ENCODE results near the gene WNK2.

Gene WNK2

DNA sequence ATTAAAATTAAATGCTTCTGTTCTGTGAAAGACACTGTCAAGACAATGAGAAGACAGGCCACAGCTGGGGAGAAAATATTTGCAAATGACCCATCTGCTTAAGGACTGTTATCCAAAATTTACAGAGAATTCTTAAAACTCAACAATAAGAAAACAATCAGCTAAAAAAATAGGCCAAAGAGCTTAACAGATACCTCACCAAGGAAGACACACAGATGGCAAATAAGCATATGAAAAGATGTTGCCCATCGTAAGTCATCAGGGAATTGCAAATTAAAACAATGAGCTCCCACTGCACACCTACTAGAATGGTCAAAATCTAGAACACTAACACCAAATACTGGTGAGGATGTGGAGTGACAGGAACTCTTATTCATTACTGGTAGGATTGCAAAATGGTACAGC, 10.3 kb downstream of the WNK2 start:
- in situ Hi-C loops (cut with MboI; ENCODE audit: low pct_unique_long_range_greater_than_20kb, low sequenced_read_pairs) = no loop called here

DNA sequence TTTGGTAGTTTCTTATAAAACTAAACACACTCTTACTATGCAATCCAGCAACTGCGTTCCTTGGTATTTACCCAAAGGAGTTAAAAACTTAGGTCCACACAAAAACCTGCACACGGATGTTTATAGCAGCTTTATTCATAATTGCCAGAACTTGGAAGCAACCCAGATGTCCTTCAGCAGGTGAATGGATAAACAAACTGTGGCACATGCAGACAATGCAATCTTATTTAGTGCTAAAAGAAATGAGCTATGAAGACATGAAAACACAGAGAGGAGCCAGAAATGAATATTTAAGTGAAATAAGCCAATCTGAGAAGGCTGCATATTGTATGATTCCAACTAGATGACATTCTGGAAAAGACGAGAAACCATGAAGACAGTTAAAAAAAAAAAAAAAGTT, 10.7 kb downstream of the WNK2 start:
- in situ Hi-C loops (cut with MboI; ENCODE audit: low pct_unique_long_range_greater_than_20kb, low sequenced_read_pairs) = no loop called here
- no peak for DNase-seq

More for the DNA sequence above, 10.3 kb downstream of the WNK2 start:
- DNase-seq = no peak

DNA sequence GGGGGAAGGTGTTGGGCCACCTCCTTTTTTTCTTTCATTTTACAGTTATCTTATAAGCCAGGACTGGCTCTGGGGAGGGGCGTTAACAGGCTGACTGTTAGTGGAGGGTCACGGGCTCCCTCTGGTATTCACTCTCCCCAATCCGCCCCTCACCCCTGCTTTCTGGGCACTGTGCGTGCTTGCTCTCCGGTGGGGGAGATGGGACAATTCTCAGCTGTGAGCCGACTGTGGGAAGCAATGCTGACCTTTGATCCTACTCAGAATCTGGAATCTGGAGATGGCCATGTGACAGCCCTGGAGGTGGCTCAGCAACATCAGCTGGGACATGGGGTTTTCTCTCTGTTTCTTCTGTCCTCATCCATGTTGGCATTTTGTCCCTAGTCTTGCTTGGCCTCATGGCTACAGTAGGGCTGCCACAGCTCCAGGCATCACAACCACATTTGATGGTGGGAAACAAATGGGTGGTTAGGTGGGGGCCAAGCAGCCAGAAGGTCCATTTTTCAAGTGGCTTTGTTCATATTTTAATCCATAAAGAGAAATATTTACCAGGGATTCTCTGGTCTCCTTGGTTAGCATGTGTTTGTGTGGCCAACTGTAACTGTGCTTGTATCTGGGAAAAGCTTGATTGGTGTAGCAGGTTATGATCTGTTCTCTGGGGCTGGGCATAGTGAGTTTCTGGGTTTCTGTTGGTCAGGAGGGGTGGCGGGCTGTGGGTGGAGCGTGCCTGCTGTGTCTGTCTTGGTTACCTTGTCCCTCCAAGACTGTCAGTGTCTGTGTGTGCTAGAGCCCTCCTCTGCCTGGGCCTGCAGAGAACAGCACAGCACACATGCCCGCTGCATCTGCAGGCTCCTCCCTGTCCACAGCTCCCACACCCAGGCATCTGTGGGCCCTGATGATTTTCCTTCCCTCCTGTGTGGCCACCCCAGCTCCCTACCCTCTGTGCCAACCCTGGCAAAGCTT, 12.4 kb downstream of the WNK2 start:
- no peak for DNase-seq
- in situ Hi-C loops (cut with MboI; ENCODE audit: low pct_unique_long_range_greater_than_20kb, low sequenced_read_pairs) = no loop called here

DNA sequence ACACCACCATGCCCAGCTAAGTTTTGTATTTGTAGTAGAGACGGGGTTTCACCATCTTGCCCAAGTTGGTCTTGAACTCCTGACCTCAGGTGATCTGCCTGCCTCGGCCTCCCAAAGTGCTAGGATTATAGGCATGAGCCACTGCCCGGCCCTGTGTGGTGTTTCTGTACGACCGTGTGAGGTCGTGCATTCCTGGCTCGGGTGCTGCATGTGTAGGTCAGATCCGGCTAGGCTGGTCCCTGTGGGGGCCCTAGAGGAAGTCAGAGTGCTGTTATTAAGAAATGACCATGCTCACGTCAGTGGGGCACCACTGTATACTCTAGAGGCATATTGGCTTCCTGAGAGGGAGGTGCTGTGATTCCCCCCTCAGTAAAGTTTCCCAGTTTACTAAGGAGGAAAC, 13.7 kb downstream of the WNK2 start:
- DNase-seq = no peak
- in situ Hi-C loops (cut with MboI; ENCODE audit: low pct_unique_long_range_greater_than_20kb, low sequenced_read_pairs) = no loop called here

DNA sequence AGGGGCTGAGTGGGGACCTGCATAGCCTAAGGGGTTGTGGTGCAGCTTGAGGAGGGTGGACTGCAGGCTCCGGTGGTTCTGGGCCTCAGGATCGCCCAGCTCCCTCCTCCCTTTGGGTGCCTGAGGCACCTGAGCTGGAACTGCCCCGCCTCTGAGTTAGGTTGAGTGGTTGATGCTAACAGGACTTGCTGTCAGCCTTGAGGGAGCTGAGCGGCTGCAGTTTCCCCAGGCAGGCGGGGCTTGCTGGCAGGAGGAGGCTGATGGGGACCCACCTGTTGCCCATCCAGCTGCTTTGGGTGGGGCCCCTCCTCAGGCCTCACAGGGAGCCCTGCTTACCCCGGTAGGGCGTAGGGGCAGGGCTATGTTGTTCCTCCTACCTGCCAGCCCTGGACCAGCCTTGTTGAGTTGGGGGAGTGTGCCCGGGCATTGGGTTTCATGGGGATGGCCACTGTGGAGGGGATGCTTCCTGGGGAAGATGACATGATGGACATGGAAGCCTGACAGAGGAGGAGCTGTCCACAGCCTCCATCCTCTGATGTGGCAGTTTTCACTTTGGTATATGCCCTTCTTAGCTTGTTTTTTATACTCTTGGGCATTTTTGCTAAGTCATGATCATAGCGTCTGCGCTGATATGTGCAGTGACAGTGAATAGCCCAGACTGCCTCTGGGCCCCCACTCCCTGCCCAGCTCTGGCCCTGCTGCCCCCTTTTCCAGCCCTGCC, 14.3 kb downstream of the WNK2 start:
- no peak for DNase-seq
- in situ Hi-C loops (cut with MboI; ENCODE audit: low pct_unique_long_range_greater_than_20kb, low sequenced_read_pairs) = no loop called here

DNA sequence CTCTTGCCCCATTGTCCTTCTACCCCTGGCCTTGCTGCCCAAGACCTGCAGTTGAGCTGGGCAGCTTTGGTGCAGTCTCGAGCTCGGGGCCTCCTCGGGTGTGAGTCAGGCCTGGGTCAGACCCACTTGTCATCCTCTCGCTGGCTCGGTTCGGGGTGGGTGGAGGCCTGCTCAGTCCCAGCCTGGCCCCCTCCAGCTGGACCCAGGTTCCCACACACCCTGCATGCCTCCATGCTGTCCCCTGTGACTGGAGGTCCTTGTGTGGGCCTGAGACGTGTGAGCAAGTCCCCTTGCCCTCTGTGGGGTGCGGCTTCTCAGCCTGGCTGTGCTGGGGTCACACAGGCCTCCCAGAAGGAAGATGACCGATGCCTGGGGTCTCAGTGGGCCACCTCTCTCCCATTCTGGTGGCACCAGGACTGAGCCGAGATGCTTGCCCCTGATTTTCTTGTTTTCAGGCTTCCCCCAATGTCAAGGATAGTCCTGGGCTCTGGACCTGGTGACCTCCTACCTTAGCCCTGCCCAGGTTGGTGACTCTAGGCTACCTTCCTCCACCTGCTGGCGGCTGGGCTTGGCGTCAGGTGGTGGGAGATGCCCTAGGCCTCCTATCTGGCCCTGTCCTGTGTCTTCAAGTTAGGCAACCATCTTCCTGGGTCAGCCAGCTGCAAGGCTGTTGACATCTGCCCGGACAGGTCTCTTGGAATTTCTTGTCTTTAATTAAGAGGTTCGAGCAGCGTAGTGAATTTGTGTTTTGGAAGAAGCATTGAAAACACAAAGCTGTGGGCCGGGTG, 15.1 kb downstream of the WNK2 start:
- no peak for DNase-seq
- in situ Hi-C loops (cut with MboI; ENCODE audit: low pct_unique_long_range_greater_than_20kb, low sequenced_read_pairs) = no loop called here

DNA sequence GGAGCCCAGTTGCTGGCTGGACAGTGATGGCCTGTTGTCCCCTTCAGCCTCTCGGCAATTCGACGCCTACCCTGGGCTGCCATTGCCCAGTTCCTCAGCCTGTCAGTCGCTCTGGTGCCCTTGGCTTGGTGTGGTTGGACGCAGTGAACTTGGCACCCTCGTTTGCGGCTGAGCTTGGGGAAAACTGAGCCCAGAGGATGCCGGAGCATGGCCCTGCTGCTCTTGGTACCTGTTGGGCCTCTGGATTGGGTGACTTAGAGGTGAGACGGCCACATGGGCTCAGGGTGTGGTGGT, 16.5 kb downstream of the WNK2 start:
- no peak for DNase-seq
- in situ Hi-C loops (cut with MboI; ENCODE audit: low pct_unique_long_range_greater_than_20kb, low sequenced_read_pairs) = no loop called here

DNA sequence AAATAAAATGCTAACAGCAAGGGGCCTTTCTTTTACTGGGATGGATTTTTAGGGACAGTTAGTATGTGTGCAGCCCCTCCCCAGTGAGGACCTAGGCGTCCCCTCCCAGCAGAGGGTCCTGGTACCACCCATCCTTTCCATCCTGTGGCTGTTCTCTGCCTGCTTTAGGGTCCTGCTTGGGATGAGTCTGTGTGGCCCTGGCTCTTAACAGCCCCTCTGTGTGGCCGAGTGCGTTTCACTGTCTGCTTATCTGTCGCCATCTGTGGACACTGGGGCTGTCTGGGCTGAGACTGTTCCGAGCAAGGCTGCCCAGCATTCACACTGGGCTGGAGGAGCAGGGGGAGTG, 17.0 kb downstream of the WNK2 start:
- DNase-seq = no peak
- in situ Hi-C loops (cut with MboI; ENCODE audit: low pct_unique_long_range_greater_than_20kb, low sequenced_read_pairs) = no loop called here

DNA sequence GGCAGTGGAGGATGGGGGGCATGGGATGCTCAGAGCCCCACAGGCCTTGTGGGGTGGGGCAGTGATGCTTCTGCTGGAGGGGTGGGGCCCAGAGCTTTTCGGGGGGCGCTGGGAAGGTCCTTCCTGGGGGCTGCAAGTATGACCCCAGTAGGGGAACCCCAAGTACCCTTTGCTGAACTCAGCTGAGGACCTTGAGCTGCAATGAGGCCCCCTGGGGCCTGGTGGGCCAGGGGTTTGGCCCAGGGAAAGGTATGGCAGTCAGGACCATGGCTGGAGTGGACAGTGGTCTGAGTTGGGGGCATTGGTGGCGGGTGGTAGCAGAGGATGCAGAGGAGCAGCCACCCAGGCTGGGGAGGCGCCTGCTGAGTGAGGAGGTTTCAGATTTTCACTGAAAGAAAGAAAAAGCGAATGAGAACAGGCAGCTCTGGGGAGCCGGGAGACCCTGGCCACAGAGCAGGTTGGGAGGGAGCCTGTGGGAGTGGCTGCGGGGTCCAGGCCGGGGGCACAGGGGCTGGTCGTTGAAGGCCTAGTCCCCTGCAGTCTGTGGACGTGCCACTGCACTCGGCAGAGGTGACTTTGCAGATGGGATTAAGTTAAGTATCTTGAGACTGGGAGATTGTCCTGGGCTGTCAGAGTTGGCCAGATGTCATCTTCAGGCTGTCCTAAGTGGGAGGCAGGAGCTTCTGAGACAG, 19.2 kb downstream of the WNK2 start:
- in situ Hi-C loops (cut with MboI; ENCODE audit: low pct_unique_long_range_greater_than_20kb, low sequenced_read_pairs) = no loop called here
- no peak for DNase-seq

DNA sequence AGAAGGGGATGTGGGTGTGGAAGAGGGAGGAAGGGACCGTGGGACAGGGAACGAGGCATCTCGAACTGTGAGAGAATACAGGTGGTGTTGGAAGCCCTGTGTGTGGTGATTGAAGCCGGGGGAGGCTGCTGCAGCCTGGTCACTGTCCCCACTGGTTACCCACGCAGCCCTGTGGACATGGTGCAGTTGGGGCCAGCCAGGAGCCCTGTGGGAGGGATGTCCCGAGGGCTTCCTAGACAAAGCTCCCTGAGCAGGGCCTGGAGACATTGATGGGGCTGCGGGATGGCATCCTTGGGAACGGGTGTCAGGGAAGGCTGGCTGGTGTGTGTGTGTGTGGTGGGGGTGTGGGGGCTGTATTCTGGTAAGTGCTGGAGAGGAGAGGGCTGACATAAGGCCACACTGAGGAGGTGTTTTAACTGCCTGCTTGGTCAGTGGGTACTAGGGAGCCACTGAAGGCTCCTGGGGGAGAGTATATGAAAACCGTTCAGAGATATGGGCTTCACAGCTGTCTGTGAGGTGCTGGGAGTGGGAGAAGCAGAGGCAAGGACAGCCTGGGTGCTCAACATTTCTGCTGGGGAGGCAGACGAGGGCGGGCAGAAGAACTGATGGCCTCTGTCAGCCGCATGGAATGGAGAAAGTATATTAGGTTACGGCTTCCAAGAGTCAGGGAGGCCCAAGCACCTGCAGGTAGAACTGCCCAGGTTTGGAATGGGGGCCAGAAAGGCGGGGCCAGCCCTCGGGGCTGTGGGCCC, 20.0 kb downstream of the WNK2 start:
- no peak for DNase-seq
- in situ Hi-C loops (cut with MboI; ENCODE audit: low pct_unique_long_range_greater_than_20kb, low sequenced_read_pairs) = no loop called here

DNA sequence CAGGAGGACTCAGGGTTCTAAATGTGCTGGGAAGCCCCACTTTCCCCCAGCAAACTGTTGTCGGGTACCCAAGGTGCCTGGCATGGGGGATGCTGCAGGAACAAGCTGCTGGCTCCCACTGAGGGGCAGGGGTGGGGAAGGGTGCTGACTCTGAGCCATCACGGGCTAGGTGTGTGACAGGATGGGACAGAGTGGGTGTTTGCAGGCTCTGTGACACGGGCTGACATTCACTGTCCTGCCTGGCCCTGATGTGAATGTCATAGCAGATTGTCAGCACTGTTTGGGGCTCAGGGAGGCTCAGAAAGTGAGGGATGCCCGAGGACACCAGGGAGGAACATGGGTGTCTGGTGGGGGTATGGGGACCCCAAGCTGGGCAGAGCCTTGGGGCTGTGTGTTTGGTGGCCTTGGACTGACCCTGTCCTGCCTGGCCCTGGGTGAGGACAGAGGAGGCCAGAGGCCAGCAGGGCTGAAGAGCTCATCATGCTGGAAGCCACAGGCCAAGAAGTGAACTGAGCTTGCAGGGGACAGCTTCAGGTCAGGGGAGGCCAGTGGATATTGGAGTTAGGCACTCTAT, 20.6 kb downstream of the WNK2 start:
- DNase-seq = no peak
- in situ Hi-C loops (cut with MboI; ENCODE audit: low pct_unique_long_range_greater_than_20kb, low sequenced_read_pairs) = no loop called here

DNA sequence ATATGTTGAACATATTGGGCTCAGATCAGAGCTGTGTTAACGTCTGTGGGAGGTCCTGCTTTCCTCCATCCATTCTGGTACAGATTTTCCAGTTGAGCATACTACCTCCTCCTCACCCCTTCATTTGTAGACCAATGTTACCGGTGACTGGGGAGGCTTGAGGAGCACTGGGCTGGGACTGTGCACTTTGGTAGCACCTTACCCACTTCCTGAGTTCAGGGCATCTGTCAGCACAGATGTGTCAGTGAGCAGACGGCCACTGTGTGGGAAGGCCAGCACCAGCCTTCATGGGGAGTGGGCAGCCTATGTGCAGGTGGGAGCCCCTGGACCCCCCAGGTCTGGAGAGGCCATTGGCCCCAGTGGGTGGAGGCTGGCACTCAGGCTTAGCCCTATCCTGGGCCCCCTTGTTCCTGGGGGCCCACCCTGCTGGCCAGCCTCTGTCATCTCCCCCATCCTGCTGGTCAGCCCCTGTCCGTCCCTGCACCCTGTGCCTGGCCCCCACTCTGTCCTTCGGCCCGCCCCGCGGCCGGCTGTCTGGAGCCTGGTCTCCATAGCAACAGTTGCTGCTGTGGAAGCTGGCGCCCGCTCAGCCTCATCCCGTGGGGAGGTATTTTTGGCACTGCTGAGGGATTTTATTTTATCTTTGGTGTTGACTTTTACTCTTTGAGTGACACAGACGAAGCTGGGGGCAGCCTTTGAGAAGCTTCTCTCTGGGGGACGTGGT, 21.3 kb downstream of the WNK2 start:
- no peak for DNase-seq
- in situ Hi-C loops (cut with MboI; ENCODE audit: low pct_unique_long_range_greater_than_20kb, low sequenced_read_pairs) = no loop called here

DNA sequence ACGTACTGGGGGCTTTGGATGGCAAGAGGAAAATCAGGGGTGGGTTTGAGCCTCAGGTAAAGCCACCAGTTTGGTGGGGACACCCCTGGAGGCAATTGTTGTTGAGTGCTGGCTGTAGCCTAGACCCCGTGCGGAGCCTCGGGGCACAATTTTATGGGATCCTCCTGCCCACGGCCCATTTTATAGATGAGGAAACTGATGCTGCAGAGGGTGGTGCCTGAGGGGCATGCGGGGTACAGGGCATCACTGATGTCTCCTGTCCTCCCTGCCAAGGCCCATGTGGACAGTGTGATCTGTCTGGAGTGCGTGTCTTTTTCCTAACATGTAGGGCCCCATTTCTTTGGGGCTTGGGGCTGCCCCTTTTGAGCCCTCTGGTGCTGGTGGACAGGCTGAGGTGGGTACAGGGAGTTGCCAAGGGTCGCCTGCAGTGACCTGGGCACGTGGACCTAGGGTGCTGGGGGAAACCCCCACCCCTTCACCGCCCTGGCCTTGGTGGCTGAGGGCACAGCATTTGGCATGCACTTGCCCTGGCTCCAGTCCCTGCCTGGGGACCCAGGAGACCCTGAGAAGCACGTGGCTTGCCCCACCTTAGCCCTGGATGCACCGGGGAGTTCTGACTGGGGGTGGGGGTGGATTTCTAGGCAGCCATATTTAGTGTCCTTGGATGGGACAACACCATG, 22.1 kb downstream of the WNK2 start:
- DNase-seq = no peak
- in situ Hi-C loops (cut with MboI; ENCODE audit: low pct_unique_long_range_greater_than_20kb, low sequenced_read_pairs) = no loop called here

DNA sequence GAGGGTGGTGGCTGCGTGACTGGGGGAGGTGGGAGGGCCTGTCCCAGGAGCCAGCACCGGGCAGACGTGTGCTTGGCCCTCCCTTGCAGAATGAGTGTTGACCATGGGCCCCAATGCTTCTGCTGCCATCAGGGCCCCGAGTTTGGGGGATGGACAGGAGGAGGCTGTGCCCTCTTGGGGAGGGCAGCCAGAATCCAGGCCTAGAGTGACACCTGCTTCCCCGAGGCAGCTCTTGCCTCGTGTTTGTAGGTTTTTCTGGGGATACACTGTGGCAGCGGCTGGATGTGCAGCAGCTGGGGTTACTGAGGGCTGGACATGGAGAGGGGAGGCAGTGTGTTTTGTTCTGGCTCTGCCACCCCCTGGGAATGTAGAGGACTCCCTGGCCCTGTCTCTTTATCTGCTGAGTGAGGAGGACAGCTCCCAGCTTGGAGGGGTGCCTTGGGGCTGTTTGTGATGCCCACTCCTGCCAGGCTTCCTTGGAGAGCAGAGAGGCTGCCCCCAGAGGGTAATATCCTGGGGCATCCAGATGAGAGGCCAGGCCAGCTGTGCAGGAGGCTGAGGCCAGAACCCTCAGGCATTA, 22.7 kb downstream of the WNK2 start:
- no peak for DNase-seq
- in situ Hi-C loops (cut with MboI; ENCODE audit: low pct_unique_long_range_greater_than_20kb, low sequenced_read_pairs) = no loop called here

DNA sequence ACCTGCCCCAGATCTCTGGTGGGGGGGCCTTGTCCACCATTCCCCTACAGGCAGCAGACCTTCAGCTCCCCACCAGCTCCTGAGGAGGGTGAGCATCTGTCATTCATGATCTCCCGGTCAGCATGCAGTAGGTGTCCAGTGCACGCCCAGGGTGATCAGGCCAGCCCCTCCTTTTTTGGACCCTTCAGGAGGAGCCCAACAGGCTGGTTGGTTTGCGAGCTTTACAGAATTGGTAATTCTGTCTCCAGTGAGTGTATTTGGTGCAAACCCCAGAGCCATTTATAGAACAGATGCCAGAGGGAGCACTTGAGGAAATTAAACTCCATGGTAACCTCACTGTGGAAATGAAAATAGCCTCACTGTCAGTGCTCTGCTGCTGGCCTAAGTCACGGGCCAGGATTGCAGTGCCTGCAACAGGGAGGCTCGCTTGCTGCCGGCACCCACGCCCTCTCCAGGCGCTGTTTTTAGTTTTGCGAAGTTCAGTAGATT, 23.4 kb downstream of the WNK2 start:
- no peak for DNase-seq
- in situ Hi-C loops (cut with MboI; ENCODE audit: low pct_unique_long_range_greater_than_20kb, low sequenced_read_pairs) = no loop called here

DNA sequence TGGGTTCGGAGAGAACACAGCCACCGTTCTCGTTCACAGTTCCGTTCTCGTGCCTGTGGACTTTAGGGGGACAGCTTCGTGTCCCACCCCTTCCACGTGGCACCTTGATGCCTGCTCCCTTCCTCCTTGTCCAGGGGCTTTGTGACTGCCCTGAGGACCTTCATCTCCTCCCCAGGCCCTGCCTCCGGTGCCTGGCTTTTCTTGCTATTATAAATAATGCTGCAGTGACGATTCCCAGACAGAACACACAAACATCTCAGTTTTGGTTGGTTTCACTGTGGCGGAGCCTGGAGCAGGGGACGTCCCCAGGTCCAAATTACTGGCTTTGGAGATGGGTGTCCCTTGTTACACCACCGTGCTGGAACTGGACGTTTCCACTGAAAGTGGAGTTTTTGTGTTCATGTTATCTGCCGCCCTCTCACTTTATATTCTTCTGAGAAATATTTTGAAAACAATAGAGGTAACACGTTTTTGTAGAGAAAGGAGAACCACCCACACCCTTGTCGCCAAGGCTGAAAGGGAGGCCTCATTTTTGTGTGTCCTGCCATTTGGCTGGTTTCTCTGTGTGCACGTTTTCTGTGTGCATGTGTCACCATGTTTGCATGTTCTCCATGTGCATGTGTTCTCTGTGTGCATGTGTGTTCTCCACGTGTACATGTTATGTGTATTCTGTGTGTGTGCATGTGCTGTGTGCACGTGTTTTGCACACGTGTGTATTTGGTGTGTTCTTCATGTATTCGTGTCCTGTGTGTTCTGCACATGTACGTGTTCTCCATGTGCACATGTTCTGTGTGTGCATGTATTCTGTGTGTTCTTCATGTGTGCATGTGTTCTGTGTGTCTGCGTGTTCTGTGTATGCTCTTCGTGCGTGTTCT, 24.2 kb downstream of the WNK2 start:
- in situ Hi-C loops (cut with MboI; ENCODE audit: low pct_unique_long_range_greater_than_20kb, low sequenced_read_pairs) = no loop called here
- no peak for DNase-seq
